CD4-positive, alpha-beta T cell treated with Interleukin-1 beta for 1 hour (primary cell): ENCODE results near the gene GNAS-AS1.

ENCODE experiments used
- DNase-seq, 2 donors: peaks; one replicate each; pipeline ENCODE4 v3.0.0-alpha.2; 2020 to 2022

The GNAS-AS1 gene

DNA sequence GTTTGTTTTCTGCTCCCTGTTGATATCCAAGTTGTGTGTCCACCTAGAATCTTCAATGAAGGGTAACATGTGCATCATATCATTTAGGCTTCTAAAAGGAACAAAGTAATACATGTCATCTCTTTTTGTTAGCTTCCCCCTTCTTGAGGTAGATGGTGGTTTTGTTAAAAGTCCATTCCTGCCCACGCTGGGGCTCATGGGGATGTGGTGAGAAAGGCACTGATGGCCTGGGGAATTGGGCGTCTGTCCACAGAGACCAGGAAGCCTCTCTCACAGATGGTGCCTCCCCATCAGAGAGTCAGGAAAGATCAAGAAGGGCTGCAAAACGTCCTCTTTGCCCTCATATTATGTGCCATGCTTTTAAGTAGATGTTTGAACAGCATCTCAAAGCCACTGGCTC is 34.3 kb upstream of the GNAS-AS1 start:
- DNase-seq: no peak

DNA sequence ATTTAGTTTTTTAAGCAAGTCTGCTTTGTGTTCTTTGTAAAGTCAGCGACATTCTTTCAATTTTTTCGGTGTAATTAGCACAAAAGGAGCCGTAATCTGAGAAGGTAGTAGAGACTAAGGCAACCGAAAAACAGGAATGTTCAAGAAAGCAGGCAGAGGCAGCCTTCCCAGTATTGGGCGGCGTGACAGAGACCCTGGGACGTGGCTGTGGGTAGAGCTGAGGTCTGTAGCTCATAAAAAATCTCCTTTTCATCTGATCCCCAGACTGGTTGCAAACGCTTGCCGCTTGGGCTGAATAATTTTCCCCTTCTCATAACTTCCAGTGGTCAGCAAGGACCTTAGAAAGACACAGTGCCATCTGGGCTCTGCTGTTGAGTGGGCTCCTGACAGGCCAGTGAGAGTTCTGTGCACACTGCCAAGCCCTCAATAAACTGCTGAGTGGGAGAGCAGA is 32.6 kb upstream of the GNAS-AS1 start:
- no peak for DNase-seq

DNA sequence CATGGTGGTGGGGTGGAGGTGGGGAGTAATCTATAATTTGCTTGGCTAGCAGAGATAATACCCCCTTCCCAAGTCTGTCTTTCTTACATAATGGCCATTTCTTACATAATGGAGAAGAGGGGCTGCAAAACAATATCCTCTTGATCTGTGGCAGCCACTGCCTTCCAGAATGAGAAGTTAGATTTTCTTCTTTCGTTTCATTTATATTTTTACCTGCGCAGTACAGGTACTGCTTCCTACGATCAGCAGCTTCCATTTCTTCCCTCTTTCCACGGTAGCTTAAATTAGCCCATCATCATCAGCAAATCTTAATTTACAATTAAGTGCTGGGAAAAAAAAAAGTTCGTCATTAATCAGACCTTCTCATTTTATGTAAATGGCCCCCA is 32.0 kb upstream of the GNAS-AS1 start:
- no peak for DNase-seq

DNA sequence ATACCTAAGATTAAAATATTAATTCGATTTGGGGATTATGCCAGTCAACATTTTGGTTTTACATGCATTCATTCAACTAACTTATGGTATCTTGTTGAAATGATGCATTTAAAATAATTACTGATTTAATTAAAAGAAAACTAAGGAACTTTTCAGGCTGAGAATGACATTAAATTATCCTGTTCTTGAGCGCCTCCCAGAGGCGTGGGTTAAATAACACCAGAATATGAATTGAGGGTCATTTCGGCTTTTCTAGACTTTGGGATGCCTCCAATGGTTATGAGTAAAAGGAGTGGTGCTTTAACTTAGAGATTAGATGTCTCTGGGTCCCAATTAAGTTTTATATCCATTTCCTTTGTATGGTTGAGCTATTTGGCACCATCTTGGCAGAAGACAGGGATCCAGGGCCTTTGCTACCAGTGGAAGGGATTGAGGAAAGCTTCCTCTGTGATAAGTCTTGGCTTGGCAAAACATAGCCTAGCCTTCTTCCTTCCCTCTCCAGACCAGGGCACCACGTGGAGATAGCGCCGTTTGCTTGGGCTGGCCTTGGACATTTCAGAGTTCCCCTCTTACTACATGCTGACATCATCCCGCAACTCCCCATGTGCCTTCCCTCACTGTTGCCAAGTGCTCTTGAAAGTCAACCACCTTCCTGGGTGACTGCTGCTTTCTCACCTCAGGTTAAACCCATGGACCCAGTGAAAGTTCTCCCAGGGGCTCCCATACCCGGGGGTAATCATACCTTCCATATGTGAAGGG is 30.5 kb upstream of the GNAS-AS1 start:
- DNase-seq: no peak

DNA sequence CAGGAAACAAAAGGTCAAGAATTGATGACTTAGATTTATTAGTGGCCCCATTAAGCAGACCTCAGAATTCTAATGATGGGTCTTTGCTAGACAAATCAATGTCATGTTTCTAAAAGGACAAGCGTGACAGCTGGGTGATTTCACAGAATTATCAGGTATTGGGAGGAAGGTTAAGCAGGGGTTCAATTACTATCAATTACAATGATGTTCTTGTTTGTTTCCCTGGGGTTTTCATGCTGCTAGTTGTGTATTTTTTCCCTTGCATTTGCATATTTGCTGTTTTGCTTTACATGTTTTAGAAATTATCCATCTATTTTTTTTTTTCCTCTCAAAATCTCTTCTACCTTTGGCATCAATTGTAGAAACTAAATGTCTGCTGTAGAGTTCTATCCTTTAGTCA is 29.7 kb upstream of the GNAS-AS1 start:
- no peak for DNase-seq

DNA sequence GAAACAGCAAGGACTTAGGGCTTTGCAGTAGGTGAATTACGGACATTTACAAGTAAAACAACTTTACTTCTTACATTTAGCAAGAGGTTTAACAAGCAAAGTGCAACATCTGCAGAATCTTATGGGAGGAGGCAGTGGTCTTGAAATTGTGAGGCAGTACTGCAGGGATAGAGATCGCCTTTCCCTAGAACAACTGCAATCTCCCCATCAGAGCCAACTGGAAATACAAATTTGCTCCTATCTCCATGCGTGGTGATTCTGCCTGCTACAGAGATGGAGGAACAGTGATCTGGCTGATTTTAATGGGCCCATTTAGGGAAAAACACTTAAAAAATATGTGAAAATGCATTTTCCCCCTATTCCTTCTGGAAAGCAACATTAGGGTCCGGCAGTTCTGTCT is 27.7 kb upstream of the GNAS-AS1 start:
- DNase-seq: no peak

DNA sequence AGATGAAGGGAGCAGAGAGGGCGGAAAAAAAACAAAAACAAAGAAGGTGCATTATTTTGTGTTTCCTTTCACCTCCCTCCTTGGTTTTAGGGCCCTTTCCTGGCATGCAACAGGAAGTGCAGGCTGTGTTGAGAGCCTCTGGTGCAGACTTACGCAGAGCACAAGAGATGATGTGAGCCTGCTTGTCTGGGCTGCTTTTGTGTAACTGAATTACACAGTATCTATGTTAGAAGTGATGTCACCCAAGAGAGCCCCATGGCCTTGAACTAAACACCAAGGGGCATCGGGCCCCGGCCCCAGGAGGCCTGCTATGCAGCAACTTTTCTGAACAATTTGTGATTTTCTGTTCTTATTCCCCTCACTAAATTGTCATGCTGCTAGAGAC is 27.3 kb upstream of the GNAS-AS1 start:
- DNase-seq: peak in 1 of 2 donors; percentile 27

DNA sequence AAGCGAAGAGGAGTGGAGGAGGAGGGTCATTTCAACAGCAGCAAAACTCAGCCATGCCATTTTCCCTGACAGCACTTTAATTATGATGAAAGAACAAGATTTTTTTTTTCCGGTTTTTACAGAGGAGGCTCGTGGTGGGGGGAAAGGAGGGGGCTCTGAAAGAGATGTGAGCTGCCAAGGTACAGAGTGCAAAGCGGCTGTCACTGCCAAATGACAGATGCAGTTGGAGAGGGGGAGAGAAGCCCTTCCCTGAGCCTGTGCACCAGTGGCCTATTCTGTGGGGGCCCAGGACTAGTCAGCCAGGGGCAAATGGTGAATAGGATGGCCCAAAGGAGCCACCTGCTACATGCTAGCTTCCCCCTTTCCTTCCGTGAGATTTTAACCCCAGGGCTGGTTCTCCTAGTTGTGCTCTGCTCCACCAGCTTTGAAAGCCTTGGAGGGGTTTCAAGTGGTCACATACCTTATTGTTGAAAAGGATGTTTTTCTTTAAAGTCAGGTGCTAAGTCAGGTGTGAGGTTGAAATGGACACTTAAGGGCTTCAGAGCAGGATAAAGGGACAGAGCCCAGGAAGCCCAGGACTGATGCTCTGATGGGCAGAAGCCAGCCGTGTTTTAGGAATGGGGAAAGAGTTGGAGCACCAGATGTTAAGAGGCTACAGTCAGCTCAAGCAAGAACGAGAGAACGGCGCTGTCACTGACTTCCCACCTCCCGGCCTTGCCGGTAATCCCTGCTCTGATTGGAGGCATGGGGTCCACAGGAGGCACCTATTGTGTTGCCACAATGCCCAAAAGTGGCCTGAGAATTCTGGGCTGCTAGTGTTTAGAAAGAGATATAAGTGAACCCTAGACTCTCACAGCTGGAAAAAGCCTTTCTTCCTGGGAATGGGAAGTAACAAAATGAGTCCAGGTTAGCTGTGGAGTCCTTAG is 26.6 kb upstream of the GNAS-AS1 start:
- DNase-seq: no peak

DNA sequence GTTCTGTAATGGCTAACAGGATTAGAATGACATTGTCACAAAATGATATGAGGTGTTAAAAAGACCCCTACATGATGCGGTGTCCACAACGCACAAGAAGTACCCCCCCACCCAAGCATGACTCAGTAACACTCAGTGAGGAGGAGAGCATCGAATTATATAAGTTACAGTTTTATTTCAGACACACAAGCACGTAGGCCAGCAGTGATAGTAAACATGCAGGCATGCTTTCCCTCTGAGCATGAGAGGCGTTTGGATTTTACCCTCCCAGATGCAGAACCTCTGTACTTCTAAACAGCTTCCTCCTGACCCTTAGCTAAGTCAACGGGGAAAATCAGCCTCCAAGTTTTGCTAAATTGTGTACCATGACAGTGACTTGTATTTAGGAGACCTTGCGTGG is 25.7 kb upstream of the GNAS-AS1 start:
- DNase-seq: no peak

DNA sequence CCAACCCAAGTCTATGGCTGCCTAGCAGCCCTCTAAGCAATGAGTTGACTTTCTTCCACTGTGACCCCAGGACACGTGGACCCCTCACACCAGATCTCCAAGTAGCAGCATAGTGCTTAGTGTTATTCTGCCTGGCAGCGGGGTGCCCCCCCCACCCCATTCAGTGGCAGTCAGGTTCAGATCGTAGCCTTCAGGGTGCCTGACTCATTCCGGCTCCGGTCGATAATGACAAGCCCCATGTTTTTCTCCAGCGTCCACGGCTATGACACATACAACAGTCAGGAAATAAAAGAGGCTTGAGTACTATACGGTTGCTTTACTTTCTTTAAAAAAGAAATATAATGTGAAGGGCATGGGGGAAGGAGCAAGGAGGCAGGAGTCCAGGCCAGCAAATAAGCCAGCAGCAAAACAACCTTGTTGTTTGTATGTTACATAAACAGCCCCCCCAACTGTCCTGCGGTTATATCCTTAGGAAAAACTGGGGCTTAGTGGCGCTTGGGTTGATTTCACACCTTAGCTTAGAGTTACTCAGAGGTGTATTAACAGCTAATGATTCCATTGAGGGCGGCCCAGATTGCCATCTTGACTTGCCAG is 24.9 kb upstream of the GNAS-AS1 start:
- DNase-seq: no peak

DNA sequence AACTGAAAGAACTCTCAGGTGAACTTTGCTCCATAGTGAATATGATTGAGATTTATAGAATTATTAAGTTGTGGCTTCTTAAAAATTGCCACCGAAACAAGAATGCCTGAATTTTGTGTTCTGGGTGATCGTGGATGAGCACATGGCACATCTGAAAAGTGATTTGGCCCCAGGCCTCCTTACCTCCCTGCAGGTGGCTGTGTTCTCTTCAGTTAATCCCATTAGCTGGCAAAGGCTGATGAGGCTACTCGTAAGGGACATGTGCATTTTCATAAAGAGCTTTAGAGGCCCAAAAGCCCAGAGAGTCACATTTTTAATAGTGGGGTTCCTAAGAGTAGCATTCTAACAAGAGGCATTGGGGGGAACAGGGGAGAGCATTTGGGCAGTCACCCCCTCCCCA is 24.4 kb upstream of the GNAS-AS1 start:
- no peak for DNase-seq

DNA sequence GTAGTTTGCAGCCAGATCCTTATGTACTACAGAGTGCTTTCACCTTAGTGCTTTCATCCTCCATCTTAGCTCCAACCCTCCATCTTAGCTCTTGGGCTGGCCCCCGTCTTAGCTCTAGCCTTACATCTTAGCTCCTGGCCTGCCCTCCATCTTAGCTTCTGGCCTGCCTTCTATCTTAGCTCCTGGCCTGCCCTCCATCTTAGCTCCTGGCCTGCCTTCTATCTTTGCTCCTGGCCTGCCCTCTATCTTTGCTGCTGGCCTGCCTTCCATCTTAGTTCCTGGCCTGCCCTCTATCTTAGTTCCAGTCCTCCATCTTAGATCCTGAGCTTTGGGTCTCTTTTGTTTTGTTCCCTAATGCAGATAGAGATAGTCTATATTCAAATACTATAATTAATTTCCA is 23.8 kb upstream of the GNAS-AS1 start:
- DNase-seq: no peak

DNA sequence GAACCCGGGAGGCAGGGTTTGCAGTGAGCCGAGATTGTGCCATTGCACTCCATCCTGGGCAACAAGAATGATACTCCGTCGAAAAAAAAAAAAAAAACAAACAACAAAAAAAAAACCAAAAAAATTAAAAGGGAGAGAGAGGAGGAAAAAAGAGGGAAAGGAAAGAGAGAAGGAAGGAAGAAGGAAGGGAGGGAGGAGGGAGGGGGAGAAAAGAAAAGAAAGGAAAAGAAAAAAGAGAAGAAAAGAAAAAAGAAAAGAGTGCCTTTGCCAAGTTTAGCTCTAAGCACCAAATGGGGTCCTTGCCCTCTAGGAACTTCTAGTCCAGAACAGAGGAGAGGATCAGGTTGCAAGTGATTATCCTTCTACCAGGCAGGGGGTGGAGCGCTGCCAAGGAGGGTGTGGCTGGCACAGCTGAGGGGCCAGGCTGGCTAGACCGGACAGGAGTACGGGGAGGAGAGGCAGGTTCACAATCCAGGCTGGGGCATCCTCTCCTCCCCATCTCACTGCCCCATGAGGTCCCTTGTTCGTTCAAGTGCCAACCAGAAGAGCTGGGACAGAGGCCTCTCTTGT is 20.9 kb upstream of the GNAS-AS1 start:
- DNase-seq: no peak

DNA sequence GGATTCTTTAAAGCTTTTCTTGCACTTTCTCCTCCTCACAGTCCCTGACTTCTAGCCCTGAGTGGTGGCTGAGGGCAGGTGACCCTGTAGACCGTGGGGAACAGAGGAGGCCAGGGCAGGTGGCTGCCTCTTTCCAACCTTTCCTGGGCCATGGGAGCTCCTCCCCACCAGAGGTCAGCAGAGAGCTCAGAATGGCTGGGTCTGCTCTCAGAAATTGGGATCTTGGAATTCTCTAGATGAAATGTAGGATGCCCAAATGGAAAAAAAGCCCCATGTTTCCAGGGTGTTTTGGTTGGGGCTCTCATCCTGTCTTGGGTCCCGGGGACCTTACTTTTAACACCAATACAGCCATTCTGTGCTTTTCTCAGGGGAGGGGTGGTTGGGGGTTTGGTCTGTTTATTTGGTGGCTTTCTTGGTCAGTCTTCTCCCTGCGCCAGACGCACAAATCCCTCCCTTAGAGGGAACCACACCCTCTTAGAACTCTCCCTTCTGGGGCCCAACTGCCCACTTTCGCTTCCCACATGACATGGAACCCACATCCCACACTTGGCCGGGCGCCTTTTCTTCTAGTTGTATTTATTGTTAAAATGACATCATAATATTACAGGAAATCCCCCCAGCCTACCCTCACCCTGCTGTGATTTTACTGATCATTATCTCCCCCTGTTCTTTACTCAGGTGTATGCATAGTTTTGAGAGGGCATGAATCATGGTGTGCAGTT is 19.8 kb upstream of the GNAS-AS1 start:
- DNase-seq: peak; percentile 52 to 61

DNA sequence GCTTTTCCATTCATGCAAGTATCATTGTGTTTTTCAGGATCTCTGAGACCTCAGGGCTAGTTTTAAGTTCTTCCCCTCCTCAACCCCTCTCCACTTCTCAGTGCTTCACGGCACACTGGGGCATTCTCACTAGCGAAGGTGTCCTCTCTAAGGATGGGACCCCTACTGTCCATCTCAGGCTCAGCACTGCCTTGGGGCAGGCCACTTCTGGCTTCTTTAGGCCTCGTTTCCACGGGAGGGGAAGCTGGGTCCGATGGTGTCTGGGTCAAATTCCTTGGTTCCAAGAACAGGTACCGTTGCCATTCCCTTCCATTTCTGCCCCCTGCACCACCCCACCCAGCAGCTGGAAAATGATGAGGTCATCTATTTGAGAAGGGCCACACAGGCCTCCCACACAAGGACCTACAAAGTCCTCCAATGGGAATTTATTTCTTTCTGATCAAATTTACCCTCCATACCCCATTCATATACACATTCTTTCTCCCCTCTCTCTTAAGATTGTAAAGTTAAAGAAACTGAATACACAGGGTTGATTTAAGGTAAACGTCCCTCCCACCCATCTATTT is 19.0 kb upstream of the GNAS-AS1 start:
- DNase-seq: no peak

DNA sequence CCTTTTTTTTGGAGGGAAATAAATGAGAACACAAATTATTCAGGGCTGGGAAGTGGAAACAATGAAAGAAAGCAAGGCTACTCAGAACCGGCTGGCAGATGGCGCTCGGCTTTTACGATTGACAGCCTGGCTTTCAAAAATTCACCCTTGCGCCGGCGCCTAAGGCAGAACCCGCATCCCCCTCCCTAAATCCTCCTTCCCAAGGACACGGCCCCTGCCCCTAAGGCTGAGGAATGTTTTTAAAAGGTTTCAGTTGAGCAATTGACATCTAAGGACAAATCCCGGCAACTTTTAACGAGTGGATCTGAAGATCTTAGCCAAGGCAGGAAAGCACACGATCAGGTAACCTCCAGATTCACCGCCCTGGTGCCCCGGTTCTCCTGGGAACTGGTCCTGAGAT is 18.1 kb upstream of the GNAS-AS1 start:
- no peak for DNase-seq

DNA sequence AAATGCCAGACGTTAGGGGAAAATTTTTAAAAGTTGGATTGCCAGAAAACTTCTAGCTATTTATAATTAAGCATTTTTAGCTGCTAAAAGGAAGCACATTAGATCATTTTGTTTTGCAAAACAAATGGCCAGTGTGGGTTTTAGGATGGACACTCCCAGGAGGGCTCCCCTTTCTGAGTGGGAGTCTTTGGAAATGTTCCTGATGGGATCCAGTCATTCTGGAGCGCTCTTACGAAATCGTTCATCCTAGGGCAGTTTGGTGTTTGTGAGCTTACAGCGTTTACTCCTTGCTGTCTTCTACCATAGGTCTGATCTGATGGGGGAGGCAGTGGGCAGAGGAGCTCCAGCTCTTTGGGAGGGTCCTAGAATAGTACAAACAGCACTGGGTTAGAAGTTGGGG is 16.5 kb upstream of the GNAS-AS1 start:
- no peak for DNase-seq

DNA sequence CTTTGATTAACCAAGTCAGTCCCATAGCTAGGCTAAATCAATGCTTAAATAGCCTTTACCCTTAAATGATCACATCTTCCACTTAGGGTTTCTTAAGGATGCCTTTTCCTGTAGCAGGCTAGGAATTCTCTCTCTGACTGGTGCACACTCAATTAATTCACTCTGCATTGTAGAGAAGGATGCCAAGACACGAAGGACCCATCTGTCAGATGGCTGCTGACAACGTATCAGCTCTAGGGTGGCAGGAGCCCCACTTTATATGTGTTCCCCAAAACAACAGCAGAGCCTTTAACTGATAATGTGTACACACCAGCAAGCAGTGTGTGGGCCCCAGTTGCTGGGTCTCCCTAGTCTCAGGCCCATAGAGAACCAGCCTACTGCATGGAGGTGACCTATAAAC is 15.1 kb upstream of the GNAS-AS1 start:
- DNase-seq: no peak

DNA sequence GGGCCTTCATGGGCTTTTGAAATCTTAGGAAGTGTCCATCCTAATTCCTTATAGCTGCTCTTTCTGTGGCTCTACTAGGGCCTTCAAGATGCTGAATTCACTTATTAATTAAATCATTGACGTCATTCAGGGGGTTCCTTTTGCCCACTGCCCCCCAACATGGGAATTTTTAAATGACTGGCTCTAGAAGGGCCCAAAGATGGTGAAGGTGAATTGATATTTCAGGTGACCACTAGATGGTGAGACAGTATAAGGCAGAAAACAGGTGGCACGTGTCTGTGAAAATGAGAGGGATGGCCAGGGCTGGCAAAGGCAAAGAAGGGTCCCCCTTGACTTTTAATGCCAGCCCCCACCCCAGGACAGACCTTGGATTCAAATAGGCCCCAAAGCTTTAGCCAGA is 13.6 kb upstream of the GNAS-AS1 start:
- DNase-seq: peak in 1 of 2 donors; percentile 32

DNA sequence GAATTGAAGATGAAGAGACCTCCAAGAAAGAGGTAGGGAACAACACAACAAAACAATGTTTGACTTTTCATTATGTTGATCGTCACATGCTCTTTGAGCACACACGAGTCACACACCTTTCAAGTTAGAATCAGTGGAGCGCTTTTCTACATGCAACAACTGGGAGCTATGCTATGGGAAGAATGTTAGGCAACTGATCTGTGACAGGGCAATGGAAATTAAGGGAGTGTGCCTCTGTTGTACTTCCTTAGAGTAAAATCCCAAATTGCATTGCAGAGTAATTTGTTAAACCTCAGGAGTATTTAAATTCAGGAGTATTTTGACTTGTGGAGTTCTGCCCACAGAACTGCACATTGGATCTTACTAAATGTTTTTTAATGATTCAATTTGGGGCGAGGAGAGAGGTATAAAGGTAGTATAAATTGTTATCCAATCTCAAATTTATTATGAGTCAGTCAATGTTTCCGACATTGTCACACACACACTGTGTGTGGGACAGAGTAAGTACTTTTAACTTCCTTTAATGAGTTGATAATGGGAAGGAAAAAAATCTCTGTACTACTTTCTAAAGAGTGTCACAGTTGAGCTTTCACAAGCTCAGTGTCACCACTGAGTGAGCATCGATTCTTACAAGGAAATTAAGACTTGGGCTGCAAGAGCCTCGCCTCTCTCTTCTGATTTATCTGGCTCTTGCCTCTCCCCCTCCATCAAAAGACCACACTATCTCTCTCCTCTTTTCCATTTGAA is 12.5 kb upstream of the GNAS-AS1 start:
- DNase-seq: no peak

DNA sequence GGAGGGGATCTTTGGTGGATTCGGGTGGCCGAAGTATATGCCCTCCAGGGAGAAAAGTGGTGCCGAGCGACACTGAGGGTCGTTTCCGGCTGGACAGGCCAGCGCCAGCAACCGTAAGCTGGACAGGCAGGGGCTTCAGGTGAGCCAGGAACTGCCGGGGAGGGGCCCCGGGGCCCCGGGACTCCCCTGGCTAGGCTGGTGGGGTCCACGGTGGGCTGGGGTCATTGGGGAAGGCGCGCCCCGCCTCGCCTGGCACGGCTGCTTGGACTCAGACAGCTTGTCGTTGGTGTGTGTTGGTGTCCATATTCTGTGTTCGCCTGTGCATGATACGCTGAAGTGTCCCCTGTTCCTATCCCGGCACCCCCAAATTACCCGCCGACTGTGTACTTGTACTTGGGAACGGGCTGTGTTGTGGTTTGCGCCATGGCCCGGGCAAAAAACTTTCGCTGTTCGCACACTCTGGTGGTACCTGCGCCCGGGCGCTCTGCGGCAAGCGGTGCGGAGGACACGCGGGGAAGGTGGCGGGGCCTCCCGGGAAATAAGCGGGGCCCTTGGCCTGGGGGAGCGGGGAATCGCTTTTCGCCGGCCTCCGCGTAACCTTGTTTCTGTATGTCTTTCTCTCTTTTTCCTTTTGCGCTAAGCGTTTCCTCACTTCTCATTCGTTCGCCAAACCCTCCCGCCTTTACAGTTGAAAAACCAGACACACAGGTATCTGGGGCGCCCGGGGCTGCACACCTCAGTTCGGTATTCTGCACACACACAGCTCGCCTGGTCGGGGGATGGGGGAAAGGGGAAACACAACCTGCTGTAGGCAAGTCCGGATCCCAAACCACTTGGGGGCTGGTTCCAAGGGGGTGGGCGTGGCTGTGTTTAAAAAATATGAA is 5.0 kb upstream of the GNAS-AS1 start:
- no peak for DNase-seq
